ENCODE measurements around the gene AKNAD1.
"Not testable (repeated sequence)": the region's sequence is repeated elsewhere in the genome, so short reads cannot be mapped to it uniquely, and the experiment has no call there.

The AKNAD1 gene

GRCh38 chr1:108829498-108829916 lies 27.4 kb downstream of the AKNAD1 start:
- DNase-seq = no peak

- DNase-seq = no peak
Measured at GRCh38 chr1:108828074-108828961, 28.6 kb downstream of the AKNAD1 start.

GRCh38 chr1:108826081-108826635 lies 30.7 kb downstream of the AKNAD1 start:
- DNase-seq = no peak

- DNase-seq = no peak
Measured at GRCh38 chr1:108824051-108824450, 32.8 kb downstream of the AKNAD1 start.

- DNase-seq = no peak
Measured at GRCh38 chr1:108823632-108824031, 33.3 kb downstream of the AKNAD1 start.

GRCh38 chr1:108819878-108820277 lies 37.0 kb downstream of the AKNAD1 start:
- no peak for DNase-seq

- no peak for DNase-seq
Measured at GRCh38 chr1:108817811-108818210, 39.1 kb downstream of the AKNAD1 start.

GRCh38 chr1:108817016-108817415 lies 39.9 kb downstream of the AKNAD1 start:
- DNase-seq = no peak

GRCh38 chr1:108816049-108816893 lies 40.6 kb downstream of the AKNAD1 start:
- DNase-seq = no peak

- no peak for DNase-seq
Measured at GRCh38 chr1:108815566-108815965, 41.3 kb downstream of the AKNAD1 start.

GRCh38 chr1:108814343-108815125 lies 42.4 kb downstream of the AKNAD1 start:
- no peak for DNase-seq

GRCh38 chr1:108813326-108813725 lies 43.6 kb downstream of the AKNAD1 start:
- no peak for DNase-seq

GRCh38 chr1:108811611-108812010 lies 45.3 kb downstream of the AKNAD1 start:
- no peak for DNase-seq

GRCh38 chr1:108808438-108808837 lies 48.5 kb downstream of the AKNAD1 start:
- no peak for DNase-seq

- no peak for DNase-seq
Measured at GRCh38 chr1:108803548-108803947, 53.3 kb downstream of the AKNAD1 start.

- DNase-seq = no peak
Measured at GRCh38 chr1:108801101-108801500, 55.8 kb downstream of the AKNAD1 start.

GRCh38 chr1:108799001-108799400 lies 57.9 kb downstream of the AKNAD1 start:
- DNase-seq = no peak

- no peak for DNase-seq
Measured at GRCh38 chr1:108792420-108792819, 64.5 kb downstream of the AKNAD1 start.

GRCh38 chr1:108791790-108792189 lies 65.1 kb downstream of the AKNAD1 start:
- DNase-seq = no peak

GRCh38 chr1:108785880-108786279 lies 71.0 kb downstream of the AKNAD1 start:
- no peak for DNase-seq

GRCh38 chr1:108785264-108785663 lies 71.6 kb downstream of the AKNAD1 start:
- no peak for DNase-seq

- DNase-seq = not testable (repeated sequence)
Measured at GRCh38 chr1:108781575-108781944, 75.3 kb downstream of the AKNAD1 start.

Measured in GF-D8 (cell line).